ENCODE measurements around the gene FSHB. TPM values are rescaled to one million over a fixed set of nuclear protein-coding genes. Genes with fewer than 3 reads are reported as not detected.

The FSHB gene
- total RNA-seq, 1 experiment from 2014 or later: not detected

- no CpG with 5 or more reads among the region's 2 CpGs for WGBS (ENCODE audit: extremely low coverage, insufficient read length, low lambda C conversion rate)
Observed at GRCh38 chr11:30239025-30239424, 8.2 kb downstream of the FSHB start.

More at GRCh38 chr11:30239025-30239424, 8.2 kb downstream of the FSHB start:
- H3K79me1 ChIP-seq (ENCODE audit: insufficient read depth, low read depth, low read length, poor library complexity, severe bottlenecking): no peaks in the 10 kb centered on the region
- H3K56ac ChIP-seq (ENCODE audit: insufficient read length, low read depth, low read length): no peak overlapping the region
- no peak overlapping the region for H2BK20ac ChIP-seq (ENCODE audit: low read depth, low read length, poor library complexity, severe bottlenecking)
- H4K8ac ChIP-seq (replicated peaks; ENCODE audit: insufficient read length, low read depth, low read length): no peak overlapping the region
- no peaks in the 10 kb centered on the region for H3K9me3 ChIP-seq (ENCODE audit: control insufficient read depth, low read depth, low read length)
- H2BK120ac ChIP-seq (ENCODE audit: low read depth, low read length, poor library complexity, severe bottlenecking): no peak overlapping the region
- H3K27me3 ChIP-seq (ENCODE audit: insufficient read depth, low read length): no peaks in the 10 kb centered on the region
- no peak overlapping the region for H2AFZ ChIP-seq (ENCODE audit: low read length)
- no peaks in the 10 kb centered on the region for H3K79me2 ChIP-seq (ENCODE audit: insufficient read depth, low read length)
- peaks cover 2% of the 10 kb centered on the region; the same call in 1 of the 2 replicates for H3K27me3 Mint-ChIP-seq (ENCODE audit: low read depth)
- H3K9ac ChIP-seq (ENCODE audit: extremely low read depth, insufficient read length, low read length): no peak overlapping the region
- H3K4me1 ChIP-seq (ENCODE audit: insufficient read depth, low read length): no peaks in the 10 kb centered on the region
- H3K4me1 Mint-ChIP-seq: no peaks in the 10 kb centered on the region
- H4K91ac ChIP-seq (ENCODE audit: insufficient read length, low read depth, low read length): no peak overlapping the region
- no peak overlapping the region for H2BK5ac ChIP-seq (ENCODE audit: insufficient read length, low read length)
- H3K27ac ChIP-seq (ENCODE audit: insufficient read length, low read depth, low read length): no peak overlapping the region
- no peak overlapping the region for H3K23ac ChIP-seq (ENCODE audit: insufficient read length, low read depth, low read length)
- TF ChIP-seq, protein P1, sequence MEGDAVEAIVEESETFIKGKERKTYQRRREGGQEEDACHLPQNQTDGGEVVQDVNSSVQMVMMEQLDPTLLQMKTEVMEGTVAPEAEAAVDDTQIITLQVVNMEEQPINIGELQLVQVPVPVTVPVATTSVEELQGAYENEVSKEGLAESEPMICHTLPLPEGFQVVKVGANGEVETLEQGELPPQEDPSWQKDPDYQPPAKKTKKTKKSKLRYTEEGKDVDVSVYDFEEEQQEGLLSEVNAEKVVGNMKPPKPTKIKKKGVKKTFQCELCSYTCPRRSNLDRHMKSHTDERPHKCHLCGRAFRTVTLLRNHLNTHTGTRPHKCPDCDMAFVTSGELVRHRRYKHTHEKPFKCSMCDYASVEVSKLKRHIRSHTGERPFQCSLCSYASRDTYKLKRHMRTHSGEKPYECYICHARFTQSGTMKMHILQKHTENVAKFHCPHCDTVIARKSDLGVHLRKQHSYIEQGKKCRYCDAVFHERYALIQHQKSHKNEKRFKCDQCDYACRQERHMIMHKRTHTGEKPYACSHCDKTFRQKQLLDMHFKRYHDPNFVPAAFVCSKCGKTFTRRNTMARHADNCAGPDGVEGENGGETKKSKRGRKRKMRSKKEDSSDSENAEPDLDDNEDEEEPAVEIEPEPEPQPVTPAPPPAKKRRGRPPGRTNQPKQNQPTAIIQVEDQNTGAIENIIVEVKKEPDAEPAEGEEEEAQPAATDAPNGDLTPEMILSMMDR (conservative IDR thresholded peaks at IDR 0.05): no peak
- no peaks in the 10 kb centered on the region for H3K9me3 Mint-ChIP-seq
- no peak overlapping the region for H2BK12ac ChIP-seq (ENCODE audit: insufficient read length, low read depth, low read length)
- no peak for DNase-seq
- no peak overlapping the region for H3K4me2 ChIP-seq (ENCODE audit: insufficient read depth, insufficient read length, low read length)
- H3K18ac ChIP-seq (ENCODE audit: insufficient read length, low read depth, low read length): no peak overlapping the region
- H2BK15ac ChIP-seq (ENCODE audit: low read depth, low read length): no peak overlapping the region
- H2AK5ac ChIP-seq (ENCODE audit: insufficient read length, low read length): no peak overlapping the region
- H3K14ac ChIP-seq (ENCODE audit: insufficient read depth, low read length): no peak overlapping the region
- H4K20me1 ChIP-seq (ENCODE audit: control insufficient read depth, insufficient read depth, insufficient read length): no peaks in the 10 kb centered on the region
- H3T11ph ChIP-seq (ENCODE audit: low read length): no peak overlapping the region
- H3K36me3 Mint-ChIP-seq (ENCODE audit: insufficient read depth in 1 of 3, low read depth in 3 of 3): no peaks in the 10 kb centered on the region
- no peak overlapping the region for H3K4ac ChIP-seq (ENCODE audit: low read depth, low read length)
- H4K5ac ChIP-seq (ENCODE audit: insufficient read length, low read depth, low read length): no peak overlapping the region
- no peaks in the 10 kb centered on the region for H3K23me2 ChIP-seq (ENCODE audit: insufficient read length, low read depth, low read length, poor library complexity, severe bottlenecking)
- no peak overlapping the region for H3K27ac Mint-ChIP-seq
- no peak overlapping the region for H3K4me3 Mint-ChIP-seq

Data from H9 (cell line).